Neural progenitor cell (in vitro differentiated cells): ENCODE data around the gene RNFT2. TPM values are rescaled to one million over a fixed set of nuclear protein-coding genes. Genes with fewer than 3 reads are reported as not detected.

Source experiments
- DNase-seq: peaks from one replicate; pipeline ENCODE4 v3.0.0-alpha.2; 2016; ENCODE audit warnings: low spot score
- H2AFZ ChIP-seq: fragments of 200-600 bp; sonication (generic); replicated peaks from 2 replicates; pipeline ENCODE4 v1.6.1; 2016; ENCODE audit warnings: antibody characterized with exemption
- H3F3A ChIP-seq: fragments of 200-600 bp; sonication (generic); 2 replicates; pipeline ENCODE4 v1.6.1; 2016; ENCODE audit warnings: antibody characterized with exemption, low read depth
- H3K27ac ChIP-seq: fragments of 200-600 bp; sonication (generic); 2 replicates; pipeline ENCODE4 v1.5.1; 2016; ENCODE audit warnings: mild to moderate bottlenecking
- H3K27me3 ChIP-seq: fragments of 200-600 bp; sonication (generic); 2 replicates; pipeline ENCODE4 v1.6.1; 2016; ENCODE audit warnings: mild to moderate bottlenecking, moderate library complexity
- H3K36me3 ChIP-seq: fragments of 200-600 bp; sonication (generic); 2 replicates; pipeline ENCODE4 v1.5.1; 2016
- H3K4me1 ChIP-seq: fragments of 200-600 bp; sonication (generic); 2 replicates; pipeline ENCODE4 v1.6.1; 2016; ENCODE audit warnings: mixed run types
- H3K4me2 ChIP-seq: fragments of 200-600 bp; sonication (generic); 2 replicates; pipeline ENCODE4 v1.6.1; 2016
- H3K4me3 ChIP-seq: fragments of 200-600 bp; sonication (generic); 2 replicates; pipeline ENCODE4 v1.5.1; 2016
- H3K79me2 ChIP-seq: fragments of 200-600 bp; sonication (generic); 2 replicates; pipeline ENCODE4 v1.6.1; 2016; ENCODE audit warnings: low read depth
- H3K9ac ChIP-seq: fragments of 200-600 bp; sonication (generic); 2 replicates; pipeline ENCODE4 v1.6.1; 2016
- H3K9me3 ChIP-seq: fragments of 200-600 bp; sonication (generic); 2 replicates; pipeline ENCODE4 v1.5.1; 2016; ENCODE audit warnings: low read depth
- H4K20me1 ChIP-seq: fragments of 200-600 bp; sonication (generic); 2 replicates; pipeline ENCODE4 v1.6.1; 2016; ENCODE audit warnings: low read depth
- H3K27ac Mint-ChIP-seq: 3 replicates; pipeline ENCODE4 v1.8.0; 2021; ENCODE audit warnings: mixed read lengths
- H3K27me3 Mint-ChIP-seq: 2 replicates; pipeline ENCODE4 v1.8.0; 2022; ENCODE audit warnings: low read depth, mild to moderate bottlenecking, inconsistent platforms, moderate library complexity, mixed read lengths; ENCODE audit not compliant: insufficient read depth
- H3K36me3 Mint-ChIP-seq: 3 replicates; pipeline ENCODE4 v1.8.0; 2021; ENCODE audit warnings: mixed read lengths
- H3K4me1 Mint-ChIP-seq: 3 replicates; pipeline ENCODE4 v1.8.0; 2021; ENCODE audit warnings: mixed read lengths
- H3K4me3 Mint-ChIP-seq: 3 replicates; pipeline ENCODE4 v1.8.0; 2021; ENCODE audit warnings: mild to moderate bottlenecking, moderate library complexity, mixed read lengths
- H3K9me3 Mint-ChIP-seq: 3 replicates; pipeline ENCODE4 v1.8.0; 2020; ENCODE audit warnings: mixed read lengths
- EZH2 ChIP-seq: fragments of 200-600 bp; sonication (generic); IDR thresholded peaks from 2 replicates; pipeline ENCODE4 v1.6.1; 2017; ENCODE audit warnings: antibody characterized with exemption, mild to moderate bottlenecking, moderate library complexity
- EZH2phosphoT487 ChIP-seq: fragments of 200-600 bp; sonication (generic); IDR thresholded peaks from 2 replicates; pipeline ENCODE4 v1.6.1; 2017; ENCODE audit warnings: antibody characterized with exemption
- total RNA-seq: library from RNA; depleted of rRNA; stranded (reverse); fragments of >200 nt; gene quantifications from 2 replicates; pipeline ENCODE4 v1.2.3, GENCODE V29; 2015; ENCODE audit warnings: low replicate concordance
- TF ChIP-seq, protein P1 (sequence below): fragments of 200-600 bp; sonication (generic); IDR thresholded peaks from 2 replicates; pipeline ENCODE4 v1.5.1; 2017; ENCODE audit warnings: antibody characterized with exemption, mild to moderate bottlenecking

Gene RNFT2
- total RNA-seq, 1 donor from 2014 or later, result 26.9 TPM

GRCh38 chr12:116703214-116703795 lies 34.8 kb upstream of the RNFT2 start:
- Histone ChIP-seq H3F3A (no peaks in the 10 kb centered on the region), H2AFZ (no peak overlapping the region), H3K79me2 (no peaks in the 10 kb centered on the region), H4K20me1 (no peaks in the 10 kb centered on the region), H3K27ac (no peak overlapping the region), H3K4me2 (no peak overlapping the region), H3K4me1 (peaks cover 7% of the 10 kb centered on the region), H3K36me3 (no peaks in the 10 kb centered on the region), H3K9ac (no peak overlapping the region), H3K27me3 (no peaks in the 10 kb centered on the region), H3K9me3 (no peaks in the 10 kb centered on the region), H3K4me3 (no peak overlapping the region)
- Mint-ChIP-seq H3K4me3 (peak overlapping the region; percentile 61), H3K36me3 (no peaks in the 10 kb centered on the region), H3K9me3 (no peaks in the 10 kb centered on the region), H3K27ac (peak overlapping the region; percentile 47), H3K4me1 (peaks cover 2% of the 10 kb centered on the region), H3K27me3 (peaks cover 5% of the 10 kb centered on the region)
- peak; percentile 86 for DNase-seq
- TF ChIP-seq, protein P1, sequence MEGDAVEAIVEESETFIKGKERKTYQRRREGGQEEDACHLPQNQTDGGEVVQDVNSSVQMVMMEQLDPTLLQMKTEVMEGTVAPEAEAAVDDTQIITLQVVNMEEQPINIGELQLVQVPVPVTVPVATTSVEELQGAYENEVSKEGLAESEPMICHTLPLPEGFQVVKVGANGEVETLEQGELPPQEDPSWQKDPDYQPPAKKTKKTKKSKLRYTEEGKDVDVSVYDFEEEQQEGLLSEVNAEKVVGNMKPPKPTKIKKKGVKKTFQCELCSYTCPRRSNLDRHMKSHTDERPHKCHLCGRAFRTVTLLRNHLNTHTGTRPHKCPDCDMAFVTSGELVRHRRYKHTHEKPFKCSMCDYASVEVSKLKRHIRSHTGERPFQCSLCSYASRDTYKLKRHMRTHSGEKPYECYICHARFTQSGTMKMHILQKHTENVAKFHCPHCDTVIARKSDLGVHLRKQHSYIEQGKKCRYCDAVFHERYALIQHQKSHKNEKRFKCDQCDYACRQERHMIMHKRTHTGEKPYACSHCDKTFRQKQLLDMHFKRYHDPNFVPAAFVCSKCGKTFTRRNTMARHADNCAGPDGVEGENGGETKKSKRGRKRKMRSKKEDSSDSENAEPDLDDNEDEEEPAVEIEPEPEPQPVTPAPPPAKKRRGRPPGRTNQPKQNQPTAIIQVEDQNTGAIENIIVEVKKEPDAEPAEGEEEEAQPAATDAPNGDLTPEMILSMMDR, result peak; percentile 90
- TF ChIP-seq EZH2phosphoT487, result no peak

DNA sequence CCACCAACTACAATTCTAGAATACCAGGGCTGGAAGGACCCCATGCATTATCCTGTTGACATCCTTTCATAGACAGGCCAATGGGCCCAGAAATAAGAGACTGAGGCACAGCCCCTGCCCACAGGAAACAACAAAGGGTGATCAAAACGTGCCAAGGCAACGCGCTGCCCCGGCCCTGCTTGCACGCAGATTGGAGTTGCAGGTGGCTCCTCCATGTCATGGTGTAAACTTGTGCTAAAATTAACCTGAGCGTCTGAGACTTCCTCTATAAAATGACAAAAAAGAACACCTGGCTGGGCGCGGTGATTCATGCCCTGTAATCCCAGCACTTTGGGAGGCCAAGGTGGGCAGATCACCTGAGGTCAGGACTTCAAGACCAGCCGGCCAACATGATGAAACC lies 30.4 kb upstream of the RNFT2 start:
- Histone ChIP-seq H2AFZ (no peak overlapping the region), H3K27me3 (peaks cover 15% of the 10 kb centered on the region), H3K4me2 (no peak overlapping the region), H3K4me3 (no peak overlapping the region), H3K9ac (no peak overlapping the region), H3K36me3 (no peaks in the 10 kb centered on the region), H3F3A (peaks cover 18% of the 10 kb centered on the region), H4K20me1 (no peaks in the 10 kb centered on the region), H3K79me2 (no peaks in the 10 kb centered on the region), H3K9me3 (no peaks in the 10 kb centered on the region), H3K4me1 (peaks cover 18% of the 10 kb centered on the region), H3K27ac (no peak overlapping the region)
- Mint-ChIP-seq H3K36me3 (no peaks in the 10 kb centered on the region), H3K4me1 (peaks cover 40% of the 10 kb centered on the region), H3K27ac (no peak overlapping the region), H3K4me3 (no peak overlapping the region), H3K27me3 (peaks cover 16% of the 10 kb centered on the region), H3K9me3 (no peaks in the 10 kb centered on the region)
- DNase-seq, result no peak
- no peak for TF ChIP-seq EZH2phosphoT487
- TF ChIP-seq, protein P1, result no peak
- no peak for TF ChIP-seq EZH2

DNA sequence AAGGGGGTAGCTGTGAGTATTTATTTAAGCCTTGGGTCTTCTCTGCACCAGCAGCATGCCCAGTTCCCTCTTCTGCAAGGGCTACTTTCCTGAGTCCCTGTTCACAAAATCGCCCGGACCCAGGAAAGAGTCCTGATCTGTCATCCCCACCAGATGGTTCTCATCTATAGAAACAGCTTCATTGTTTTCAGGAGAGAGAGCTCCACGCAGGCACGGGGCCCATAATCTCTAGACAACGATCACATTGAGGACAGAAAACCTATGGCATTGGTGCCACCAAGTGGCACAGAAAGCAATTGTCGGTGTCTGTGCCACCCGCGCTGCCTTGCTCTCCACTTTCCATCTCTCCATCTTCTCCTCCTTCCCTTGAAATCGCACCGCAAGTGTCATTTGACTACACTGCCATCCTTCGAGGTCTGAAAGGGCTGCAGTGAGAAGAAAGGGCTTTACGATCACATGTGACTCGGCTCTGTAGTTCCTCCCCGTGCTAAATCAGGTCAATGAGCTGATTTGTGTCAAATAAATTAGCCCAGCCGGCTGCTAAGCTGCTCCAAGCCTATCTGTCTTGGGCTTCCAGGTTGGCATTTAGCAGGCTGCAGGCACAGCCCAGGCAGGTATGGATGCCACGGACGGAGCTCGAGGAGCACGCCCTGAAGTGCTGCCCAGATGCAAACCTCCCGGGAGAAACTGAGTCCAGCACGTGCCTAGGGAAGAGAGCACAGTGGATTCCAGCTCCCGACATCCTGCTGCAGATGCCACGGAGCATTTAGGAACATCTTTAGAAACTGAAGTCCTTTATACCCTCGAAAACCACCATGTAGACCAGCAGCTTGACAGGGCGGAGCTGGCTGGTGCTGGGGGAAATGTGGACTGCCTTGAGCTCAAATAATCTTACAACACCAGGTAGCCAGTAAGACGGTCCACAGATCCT lies 29.0 kb upstream of the RNFT2 start:
- peak; percentile 76 for DNase-seq
- TF ChIP-seq EZH2 (no peak), EZH2phosphoT487 (no peak)
- TF ChIP-seq, protein P1, result peak; percentile 61
- Histone ChIP-seq H3F3A (peaks cover 18% of the 10 kb centered on the region), H4K20me1 (no peaks in the 10 kb centered on the region), H3K4me2 (peak overlapping the region; percentile 58), H3K79me2 (no peaks in the 10 kb centered on the region), H3K36me3 (no peaks in the 10 kb centered on the region), H2AFZ (peak overlapping the region; percentile 16), H3K4me1 (peaks cover 18% of the 10 kb centered on the region), H3K27ac (no peak overlapping the region), H3K9ac (no peak overlapping the region), H3K27me3 (peaks cover 15% of the 10 kb centered on the region), H3K4me3 (peak overlapping the region; percentile 8), H3K9me3 (no peaks in the 10 kb centered on the region)
- Mint-ChIP-seq H3K4me1 (peaks cover 43% of the 10 kb centered on the region), H3K9me3 (no peaks in the 10 kb centered on the region), H3K4me3 (peak overlapping the region; percentile 22), H3K27ac (peak overlapping the region; percentile 94), H3K27me3 (peaks cover 16% of the 10 kb centered on the region), H3K36me3 (no peaks in the 10 kb centered on the region)
